GM18873 (cell line): ENCODE measurements around the gene ERMARD.

Experiments
- ATAC-seq: cut with Tn5 transposase; IDR thresholded peaks from one replicate; pipeline ENCODE4 v1.9.1; 2021; ENCODE audit warnings: mild to moderate bottlenecking, moderate library complexity, moderate number of reproducible peaks; ENCODE audit not compliant: unreplicated experiment, low FRiP score

Gene ERMARD

DNA sequence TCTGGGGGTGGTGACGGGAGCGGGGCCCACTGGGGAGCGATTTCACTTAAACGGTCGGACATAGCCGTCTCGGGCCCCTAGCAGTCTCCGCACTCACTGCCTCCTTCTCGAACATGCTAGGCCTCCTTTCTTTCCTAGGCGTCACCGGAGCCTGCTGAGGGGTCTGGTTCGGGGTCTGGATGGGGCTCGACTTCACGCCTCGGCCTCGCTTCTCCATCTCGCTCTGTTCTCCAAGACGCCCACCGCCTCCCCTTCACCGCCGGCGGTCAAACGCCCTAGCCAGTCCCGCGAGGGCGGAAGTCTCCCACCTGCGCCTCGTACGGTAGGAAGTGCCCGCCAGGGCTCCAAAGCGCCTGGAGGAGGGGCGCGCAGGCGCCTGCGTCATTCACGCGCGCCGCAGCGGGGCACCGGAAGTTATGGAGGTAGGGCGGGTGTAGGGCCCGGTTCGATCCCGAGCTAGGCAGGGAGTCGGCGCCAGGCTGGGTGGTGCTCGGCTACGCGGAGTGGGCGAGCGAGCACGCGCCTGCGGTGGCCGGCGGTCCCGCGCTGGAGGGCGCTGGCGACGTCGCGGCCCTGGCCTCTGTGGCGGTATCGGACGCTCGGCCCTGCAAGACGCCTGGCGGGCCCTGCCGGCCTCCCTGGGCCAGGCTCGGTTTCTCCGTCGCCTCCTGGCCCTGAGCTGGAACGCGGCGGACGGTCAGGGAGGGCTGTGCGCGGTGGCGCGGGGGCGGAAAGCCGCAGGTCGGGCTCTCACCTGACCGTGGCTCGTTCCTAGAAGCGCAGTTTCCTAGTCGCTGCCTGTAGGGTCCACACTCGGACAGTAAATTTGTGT lies at the start of gene ERMARD, which contains the start of gene DYNLT2:
Gene ERMARD (plus strand): TSS at position 381 of the 832 bp plus-strand sequence. CDS start 36 bp downstream, at position 417.
Gene DYNLT2 (minus strand): TSS at position 331 of the 832 bp plus-strand sequence. CDS start 114 bp downstream, at position 217.
- peak; percentile 91 for ATAC-seq

DNA sequence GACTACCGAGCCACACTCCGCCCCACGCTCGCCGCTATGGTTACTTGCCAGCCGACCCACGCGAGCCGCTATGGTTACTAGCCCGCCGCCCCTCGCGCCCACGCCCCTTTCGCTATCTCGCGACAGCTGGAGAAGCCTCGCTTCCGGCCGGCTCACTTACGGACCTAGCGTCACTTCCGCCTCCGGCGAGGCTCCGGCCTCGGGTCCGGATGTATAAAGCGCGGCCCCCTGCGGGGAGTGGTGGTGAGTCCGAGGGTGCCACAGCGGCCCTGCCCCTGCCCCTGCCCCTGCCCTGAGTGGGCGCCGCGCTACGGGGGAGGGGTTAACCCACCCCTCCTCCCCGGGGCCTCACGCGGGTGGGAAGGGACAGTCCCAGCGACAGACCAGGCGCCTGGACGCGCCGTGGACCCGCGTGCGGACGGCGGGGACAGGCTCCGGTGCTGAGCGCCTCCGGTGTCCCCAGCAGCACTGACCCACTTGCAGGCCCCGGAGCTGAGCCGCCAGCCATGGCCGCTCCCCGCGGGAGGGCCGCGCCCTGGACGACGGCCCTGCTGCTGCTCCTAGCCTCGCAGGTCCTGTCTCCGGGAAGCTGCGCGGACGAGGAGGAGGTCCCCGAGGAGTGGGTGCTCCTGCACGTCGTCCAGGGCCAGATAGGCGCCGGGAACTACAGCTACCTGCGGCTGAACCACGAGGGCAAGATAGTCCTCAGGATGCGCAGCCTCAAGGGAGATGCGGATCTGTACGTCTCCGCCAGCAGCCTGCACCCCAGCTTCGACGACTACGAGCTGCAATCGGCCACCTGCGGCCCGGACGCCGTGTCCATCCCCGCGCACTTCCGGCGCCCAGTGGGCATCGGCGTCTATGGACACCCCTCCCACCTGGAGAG lies 49.2 kb upstream of the ERMARD start, which contains the start of the genes C6orf120 and WDR27:
Gene C6orf120 (plus strand): TSS at position 173 of the 886 bp plus-strand sequence. CDS start 334 bp downstream, at position 507.
Gene WDR27 (minus strand): TSS at position 76 of the 886 bp plus-strand sequence. CDS start 13,024 bp downstream, outside the sequence.
- peak; percentile 93 for ATAC-seq

DNA sequence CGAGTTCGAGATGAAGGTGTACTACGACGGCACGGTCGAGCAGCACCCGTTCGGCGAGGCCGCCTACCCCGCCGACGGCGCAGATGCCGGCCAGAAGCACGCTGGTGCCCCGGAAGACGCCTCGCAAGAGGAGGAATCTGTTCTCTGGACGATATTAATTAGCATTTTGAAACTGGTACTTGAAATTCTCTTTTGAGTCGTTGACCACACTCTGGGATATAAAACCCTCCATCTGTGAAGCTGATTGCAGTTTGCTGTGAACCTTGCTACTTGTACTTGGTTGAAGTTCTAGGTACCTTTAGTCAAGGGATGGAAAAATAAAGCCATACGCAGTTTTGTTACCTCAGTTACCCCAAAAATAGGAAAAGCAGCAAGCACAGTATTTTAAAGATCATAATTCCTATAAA lies 48.6 kb upstream of the ERMARD start:
- ATAC-seq = peak; percentile 4

DNA sequence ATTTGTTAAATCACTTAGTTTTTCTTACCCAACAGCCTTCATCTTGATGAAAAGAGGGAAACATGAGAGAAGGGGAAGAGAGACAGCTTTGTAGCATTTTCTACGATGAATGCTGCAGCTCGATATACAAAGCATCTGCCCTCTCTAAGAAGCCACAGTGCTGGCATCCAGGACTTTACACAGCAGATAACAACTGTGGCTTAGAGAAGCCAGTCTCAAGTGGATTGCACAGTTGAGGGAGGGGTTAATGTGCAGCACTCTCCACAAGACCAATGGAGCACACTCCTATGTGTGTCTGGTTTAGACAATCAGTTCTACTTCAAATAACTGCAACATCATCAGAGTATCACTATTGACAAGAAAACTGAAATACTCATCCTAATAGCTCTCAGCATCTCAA lies 43.6 kb upstream of the ERMARD start:
- no peak for ATAC-seq

DNA sequence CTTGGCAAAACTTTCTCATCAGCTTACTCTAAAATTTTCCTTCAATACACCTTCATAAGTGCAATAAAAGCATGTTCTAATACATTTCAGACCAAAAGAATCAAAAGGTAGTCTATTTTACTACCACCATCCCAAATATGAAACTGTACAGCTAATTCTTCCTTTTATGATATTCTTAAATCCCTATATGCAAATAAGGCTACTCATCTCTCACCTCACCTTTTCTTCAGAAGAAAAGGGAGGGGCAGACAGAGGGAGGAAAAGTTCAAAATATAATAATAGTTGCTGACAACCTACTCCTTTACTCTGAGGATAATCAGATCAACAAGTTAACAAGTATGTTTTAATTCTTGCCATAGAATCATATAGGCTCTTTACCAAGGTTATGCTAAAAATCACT lies 42.1 kb upstream of the ERMARD start:
- no peak for ATAC-seq

DNA sequence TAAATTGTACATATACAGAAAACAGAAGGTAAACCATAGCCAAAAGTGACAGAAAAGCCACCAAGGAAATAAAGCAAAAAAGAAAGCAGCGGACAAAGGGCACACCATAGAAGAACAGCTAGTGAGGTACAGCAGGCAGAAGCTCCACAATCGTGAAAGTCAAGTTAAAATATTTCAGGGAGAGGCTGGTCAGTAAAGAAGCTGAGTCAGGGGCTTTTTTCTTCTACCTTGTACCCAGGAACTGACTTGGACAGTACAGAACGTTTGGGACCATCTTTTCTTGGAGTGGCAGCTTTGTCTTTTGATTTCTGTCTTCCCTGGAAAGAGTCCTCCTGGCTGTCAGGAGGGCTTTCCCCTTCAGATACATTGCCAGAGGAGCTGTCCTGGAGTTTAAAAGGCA lies 41.4 kb upstream of the ERMARD start:
- ATAC-seq = no peak

DNA sequence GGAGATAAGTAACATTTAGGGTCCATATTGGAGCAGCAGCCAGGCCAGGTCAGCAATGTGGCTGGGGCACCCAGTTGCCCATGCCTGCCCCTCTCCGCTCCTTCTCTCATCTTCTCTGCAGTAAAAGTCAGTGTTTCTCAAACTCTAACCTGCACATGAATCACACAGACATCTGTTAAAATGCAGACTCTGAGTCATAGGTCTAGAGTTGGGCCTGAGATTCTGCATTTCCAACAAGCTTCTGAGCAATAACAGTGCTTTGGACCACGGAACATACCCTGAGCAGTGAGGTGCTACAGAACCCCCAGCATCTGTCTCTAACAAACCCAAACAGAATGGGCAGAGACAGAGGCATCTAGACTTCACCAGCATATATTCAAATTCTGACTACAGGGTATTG lies 37.2 kb upstream of the ERMARD start:
- ATAC-seq = no peak

DNA sequence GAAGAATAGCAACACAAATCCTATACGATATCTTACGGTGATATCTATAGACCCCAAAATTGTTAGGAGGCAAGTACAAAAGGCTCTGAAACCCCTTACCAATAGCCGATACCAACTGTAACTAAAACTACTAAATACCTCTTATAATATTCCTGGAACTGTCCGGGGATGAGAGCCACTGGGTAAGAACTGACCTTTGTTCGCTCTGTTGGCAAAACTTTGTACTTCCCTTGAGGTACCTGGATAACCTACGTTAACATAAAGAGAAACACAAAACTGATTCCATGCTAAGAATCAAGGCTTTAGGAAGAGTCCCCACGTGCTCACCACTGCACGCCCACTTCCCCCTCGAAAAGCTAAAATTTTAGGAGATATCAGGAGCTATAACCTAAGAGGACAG lies 36.8 kb upstream of the ERMARD start:
- ATAC-seq = no peak

DNA sequence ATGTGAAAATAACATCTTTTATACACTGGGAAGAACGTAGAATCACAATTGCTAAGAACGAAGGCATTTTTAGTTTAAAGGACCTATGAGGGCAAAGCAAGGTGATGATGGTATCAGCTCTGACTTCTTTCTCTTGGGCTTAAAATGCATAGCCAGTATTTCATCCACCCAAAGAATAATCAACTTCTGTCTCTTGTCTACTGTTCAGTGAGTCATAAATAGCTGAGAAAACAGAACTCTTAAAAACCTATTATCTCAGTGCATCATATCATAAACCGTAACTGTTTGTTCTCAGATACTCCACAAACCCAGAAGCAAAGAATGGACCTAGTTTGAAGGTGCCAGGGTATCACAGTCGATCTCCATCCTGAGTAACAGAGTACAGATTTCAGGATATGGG lies 32.3 kb upstream of the ERMARD start:
- no peak for ATAC-seq

DNA sequence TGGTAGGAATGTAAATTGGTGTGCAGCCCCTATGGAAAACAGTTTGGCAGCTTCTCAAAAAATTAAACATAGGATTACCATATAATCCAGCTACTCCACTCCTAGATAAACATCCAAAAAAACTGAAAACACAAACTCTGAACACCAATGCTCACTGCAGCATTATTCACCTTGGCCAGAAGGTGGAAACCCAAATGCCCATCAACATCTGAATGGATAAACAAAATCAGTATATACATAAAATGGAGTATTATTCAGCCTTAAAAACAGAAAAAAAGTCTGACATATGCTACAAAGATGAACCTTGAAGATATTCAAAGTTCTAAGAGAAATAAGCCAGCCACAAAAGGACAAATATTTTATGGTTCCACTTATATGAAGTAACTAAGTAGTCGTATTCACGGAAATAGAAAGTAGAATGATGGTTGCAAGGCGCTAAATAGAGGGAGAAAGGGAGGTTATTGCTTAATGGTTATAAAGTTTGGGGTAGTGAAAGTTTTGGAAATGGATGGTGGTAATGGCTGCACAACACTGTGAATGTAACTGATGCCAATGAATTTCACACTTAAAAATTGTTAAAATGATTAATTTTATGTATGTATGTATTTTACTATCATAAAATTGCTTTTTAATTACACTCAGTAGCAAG lies 31.1 kb upstream of the ERMARD start:
- no peak for ATAC-seq

DNA sequence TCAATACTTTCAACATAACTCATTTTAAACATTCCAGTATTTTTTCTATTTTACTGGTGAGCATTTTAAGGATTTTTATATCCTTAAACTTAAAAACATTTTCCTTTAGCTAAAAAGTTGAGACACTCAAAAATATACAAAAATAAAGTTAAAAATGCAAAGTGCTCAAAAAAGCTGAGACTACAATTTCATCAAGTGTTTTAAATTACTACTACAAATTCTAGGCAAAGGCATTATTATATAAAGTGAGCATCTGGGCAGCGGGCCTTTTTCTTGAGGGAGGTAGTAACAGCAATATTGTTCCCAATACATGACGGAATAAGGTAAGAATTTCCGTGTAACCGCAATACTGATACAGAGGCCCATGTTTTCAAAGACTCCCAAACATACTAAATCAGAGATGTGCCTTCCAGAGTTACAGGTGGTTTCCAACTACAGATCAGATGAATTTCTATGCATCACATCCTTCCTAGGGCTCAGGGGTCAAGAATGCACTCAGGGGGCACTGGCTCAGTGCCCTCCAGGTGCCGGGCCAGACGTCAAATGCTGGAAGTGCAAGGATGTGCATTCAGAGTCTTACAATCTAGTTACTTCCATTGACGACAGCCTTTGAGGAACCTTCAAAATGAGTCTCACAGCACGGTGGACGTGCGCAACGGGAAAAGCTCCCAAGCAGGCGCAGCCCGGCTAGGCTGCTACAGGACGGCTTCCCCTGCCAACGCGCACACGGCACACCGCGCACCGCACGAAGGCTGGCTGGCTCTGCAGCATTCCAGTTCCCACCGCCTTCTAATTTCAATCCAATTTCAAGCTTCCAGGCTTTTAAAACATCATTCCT lies 28.8 kb upstream of the ERMARD start:
- peak; percentile 29 for ATAC-seq

DNA sequence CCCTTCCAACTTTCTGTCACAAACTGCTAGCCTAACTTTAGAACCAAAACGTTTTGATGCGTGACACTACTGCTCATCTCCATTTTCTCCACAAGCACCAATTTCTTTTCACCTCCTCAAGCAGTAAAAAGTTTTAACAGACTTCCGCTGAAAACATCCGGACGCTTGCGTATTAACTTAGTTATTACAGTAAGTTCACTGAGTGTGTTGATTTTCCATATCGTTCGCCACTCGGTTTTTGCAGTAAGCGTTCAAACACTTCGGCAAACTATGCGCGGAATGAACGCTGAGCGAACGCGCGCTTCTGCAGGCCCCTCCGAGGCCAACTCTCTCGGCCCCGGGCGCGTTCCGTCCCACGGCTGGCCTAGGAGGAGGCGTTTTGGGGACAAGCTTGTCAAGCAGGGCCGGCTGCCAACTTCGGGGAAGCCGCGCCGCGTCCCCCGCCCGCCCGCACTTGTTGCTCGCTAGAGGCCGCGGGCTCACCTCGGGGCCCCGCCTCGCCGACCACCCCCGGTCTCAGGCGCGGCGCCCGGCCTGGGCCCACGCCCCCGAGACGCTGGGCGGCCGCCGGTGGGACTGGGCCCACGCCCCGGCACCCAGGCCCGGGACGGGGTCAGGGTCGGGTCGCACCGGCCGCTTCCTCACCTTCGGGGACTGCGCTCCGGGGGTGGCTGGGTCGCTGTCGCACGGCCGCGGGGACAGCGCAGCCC lies 28.1 kb upstream of the ERMARD start:
- ATAC-seq = peak; percentile 33

DNA sequence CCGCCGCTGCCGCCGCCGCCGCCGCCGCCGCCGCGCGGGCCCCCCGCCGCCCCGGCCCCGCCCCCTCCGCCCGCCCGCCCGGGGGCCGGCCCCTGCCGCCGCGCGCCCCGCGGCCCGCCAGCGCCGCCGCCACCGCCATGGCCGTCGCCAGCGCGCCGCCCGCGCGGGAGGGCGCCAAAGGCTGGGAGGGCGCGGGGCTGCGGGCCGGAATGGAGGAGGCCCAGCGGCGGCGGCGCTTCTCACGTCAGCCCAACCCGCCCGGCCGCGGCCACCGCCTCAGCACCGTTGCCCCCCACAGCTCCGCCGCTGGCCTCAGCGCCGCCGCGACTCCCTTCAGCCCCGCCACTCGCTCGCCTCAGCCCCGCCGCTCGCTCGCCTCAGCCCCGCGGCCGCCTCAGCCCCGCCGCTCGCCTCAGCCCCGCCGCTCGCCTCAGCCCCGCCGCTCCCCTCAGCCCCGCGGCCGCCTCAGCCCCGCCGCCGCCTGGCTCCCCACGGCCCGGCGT lies 27.4 kb upstream of the ERMARD start:
- ATAC-seq = peak; percentile 20

DNA sequence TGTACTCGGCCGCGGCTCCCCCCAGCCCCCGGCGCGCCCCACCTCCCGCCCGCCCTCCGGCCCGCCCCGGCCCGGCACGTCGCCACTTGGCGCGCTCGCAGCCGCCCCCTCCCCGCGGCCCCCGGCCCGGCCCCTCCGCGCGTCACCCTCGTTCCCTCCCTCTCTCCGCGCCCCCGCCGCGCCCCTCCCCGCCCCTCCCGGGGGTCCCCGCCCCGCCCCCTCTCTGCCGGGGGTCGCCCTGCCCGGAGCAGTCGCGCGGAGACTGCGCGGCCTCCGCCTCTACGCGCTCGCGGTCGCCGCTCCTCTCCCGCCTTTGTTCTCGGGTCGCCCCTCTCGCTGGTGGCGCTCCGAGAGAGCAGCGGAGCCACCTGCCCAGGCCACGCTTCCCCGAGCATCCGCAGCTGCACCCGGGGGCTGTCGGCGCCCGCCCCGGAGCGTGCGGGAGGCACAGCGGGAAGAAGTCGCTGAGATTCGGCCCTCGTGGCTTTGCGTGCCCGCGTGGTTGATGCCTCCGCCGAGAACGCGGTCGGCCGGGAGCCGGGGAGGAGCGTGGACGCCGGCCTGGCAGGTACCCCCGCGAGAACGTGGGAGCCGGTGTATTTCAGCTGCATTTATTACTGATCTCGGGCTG lies 26.8 kb upstream of the ERMARD start, which contains the start of gene PHF10:
Gene PHF10 (minus strand): TSS at position 7 of the 631 bp plus-strand sequence. CDS start 569 bp downstream, outside the sequence.
- ATAC-seq = peak; percentile 27

DNA sequence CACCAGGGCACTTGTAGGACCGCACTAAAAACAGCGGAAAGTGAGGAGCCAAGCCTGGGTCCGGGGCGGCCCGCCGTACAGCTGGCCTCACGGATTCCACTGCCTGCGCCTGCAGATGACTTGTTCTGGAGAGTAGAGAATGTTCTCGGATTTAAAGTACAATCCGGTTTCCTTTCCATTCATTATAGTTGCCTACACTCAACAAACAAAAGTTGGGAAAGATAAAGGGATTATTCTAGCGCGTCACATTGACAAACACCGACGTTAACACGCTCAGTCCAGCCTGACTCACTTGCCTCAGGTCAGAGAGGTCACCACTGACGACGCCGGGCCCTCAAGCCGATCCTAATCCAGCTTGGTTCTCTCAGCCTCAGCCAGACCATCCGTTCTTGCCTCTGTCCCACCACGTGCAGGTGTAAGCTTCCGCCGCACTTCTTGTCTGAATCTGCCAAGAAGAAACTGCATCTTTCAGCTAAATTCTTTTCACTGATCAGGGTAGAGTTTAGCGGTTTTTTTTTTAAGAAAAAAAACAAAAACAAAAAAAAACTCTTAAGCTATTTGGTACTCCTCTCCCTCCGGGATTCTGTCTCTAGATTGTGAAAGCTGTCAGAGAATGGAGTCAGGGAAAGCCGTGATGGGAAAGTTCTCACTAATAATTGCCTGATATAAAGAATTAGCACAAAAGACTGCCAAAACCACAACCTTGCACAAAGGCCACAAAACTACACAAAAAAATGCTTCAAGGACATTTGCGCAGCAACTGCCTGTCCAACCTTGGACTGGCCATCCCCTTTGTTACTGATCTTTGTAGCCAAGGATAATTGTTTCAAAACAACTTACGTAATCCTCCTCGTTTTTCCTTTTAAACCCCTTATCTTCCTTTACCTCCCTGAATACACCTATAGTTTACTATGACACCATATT lies 26.0 kb upstream of the ERMARD start:
- no peak for ATAC-seq

DNA sequence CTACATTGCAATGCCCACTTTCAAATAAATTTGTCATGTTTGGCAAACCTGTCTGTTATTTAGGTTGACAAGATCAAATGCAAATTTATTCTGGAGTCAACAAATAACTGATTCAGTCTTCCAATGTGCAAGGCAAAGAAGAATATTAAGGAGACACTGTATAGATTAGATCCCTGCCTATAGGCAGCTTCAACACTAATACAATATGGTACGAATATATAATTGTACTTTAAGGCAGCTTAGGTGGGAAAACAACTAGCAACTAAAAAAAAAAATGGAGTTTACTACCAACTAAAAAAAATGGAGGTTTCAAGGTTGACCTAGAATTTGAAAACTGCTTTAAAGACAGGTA lies 25.4 kb upstream of the ERMARD start:
- ATAC-seq = no peak

DNA sequence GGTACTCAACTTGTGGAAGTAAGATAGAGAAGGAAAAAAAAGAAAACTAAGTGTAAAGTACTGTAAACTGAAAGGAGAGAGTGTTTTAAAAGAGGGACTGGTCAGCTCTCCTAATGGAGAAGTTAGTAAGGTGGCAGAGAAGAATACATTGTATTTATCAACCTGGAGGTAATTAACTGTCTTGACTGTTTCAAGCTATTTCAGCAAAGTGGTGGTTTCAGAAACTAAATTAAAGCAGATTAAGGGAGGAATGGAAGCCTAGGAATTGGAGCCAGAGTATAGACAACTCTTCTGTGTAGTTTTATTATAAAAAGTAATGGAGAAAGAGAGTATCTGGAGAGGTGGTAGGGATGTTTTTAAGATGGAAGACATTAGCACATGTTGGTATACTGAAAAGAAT lies 24.5 kb upstream of the ERMARD start:
- ATAC-seq = no peak
